UCSD-AML1 (cell line): ENCODE results near the gene CENPV.

Experiments
- DNase-seq: peaks from one replicate; lab custom pipeline; 2025; ENCODE audit not compliant: unreplicated experiment; lab: John Stamatoyannopoulos, UW

CENPV gene

GRCh38 chr17:16363749-16364536, 10.7 kb upstream of the CENPV start:
- peak; percentile 63 for DNase-seq

GRCh38 chr17:16361874-16362273, 8.6 kb upstream of the CENPV start:
- DNase-seq = no peak

GRCh38 chr17:16358394-16358793, 5.1 kb upstream of the CENPV start:
- no peak for DNase-seq

GRCh38 chr17:16354585-16354984, 1.3 kb upstream of the CENPV start:
- no peak for DNase-seq

GRCh38 chr17:16352667-16353316, 477 bp downstream of the CENPV start:
- peak; percentile 71 for DNase-seq

DNA sequence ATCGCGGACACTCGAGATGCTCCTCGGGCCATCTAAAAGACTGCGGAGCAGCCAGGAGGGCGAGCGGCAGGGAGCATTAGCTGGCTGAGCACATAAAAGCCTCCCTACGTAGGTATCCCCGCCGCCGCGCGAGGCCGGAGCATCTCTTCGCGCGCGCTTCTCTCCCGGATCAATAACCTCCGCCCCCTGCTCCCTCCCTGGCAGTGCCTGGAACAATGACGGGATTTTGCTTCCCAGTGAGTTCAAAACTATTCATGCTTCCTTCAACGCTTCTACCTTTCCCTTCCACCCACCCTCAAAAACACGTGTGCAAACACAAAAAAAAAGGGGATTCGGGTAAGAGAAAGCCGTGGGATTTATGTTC, 984 bp downstream of the CENPV start:
- DNase-seq = peak; percentile 24

DNA sequence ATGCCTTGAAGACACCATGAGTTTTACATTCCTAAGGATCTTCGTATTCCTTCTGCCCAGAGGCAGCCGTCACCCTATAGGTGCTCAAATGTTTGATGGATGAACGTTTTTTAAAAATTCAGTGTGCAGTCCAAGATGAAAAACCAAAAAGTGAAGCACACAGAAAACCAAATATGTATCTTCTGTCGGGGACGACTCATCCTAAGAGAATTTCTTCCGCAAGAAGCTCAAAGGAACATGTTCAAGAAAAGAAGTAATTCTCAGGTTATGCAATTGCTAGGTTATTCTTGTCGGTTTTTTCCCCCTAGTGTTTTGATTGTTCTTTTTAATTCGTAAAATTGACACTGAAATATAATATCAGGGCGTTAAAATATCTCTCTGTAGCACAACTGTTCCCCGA, 1.4 kb downstream of the CENPV start:
- DNase-seq = no peak

DNA sequence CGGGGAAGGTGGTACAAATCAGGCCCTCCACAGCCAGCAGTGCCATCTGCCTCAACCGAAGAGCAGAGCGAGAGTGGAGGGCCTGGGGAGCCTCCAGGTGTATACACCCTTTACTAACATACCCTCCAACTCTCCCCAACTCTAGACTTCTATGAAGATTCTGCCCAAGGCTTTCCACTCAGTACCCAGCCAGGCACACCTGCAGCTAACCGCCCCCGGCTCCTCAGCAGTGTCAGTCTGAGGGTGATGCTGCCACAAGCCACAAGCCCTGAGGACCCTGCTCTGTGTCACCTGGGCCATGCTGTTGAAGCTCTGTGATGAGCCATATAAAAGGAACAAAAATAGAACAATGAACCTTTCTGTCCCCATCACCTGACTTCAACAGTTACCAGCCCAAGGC, 3.8 kb downstream of the CENPV start:
- DNase-seq = no peak

DNA sequence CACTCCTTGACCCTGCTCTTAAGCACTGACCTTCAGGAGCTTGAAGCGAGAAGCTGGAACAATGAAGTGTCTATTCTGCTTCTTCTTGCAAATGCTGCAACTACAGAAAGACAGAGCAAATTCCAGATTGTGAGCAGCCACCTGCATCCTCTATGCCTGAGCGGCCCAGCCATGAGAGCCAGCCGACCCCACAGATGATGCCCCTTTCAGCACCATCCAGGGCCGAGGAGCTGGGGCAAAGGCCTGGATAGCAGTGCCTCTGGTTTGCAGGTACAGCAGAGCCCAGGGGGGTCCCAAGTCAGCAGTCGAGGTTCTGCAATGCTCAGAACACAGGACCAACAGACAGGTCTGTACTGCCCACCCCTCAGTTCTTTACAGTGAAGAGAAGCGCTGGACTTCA, 4.7 kb downstream of the CENPV start:
- no peak for DNase-seq

GRCh38 chr17:16346721-16347271, 6.5 kb downstream of the CENPV start:
- no peak for DNase-seq

- no peak for DNase-seq
These were observed 7.7 kb downstream of the CENPV start for GRCh38 chr17:16345565-16345964.

DNA sequence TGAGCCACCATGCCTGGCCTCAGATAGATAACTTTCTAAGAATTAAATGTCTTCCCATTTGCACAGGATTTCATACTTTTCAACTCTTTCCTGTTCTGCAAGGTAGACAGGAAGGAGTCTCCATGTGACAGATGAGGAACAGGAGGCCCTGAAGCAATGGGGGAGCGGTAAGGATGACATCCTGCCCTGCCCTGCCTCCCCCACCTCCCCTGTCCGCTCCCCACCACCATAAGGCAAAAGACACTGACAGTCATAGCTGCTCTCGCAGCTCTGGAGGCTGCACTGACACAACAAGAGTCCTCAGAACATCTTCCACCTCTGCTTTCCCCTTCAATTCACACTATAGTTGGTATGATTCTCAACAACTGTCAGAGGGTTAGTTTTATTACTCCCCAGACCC, 9.7 kb downstream of the CENPV start:
- no peak for DNase-seq

- no peak for DNase-seq
These were observed 10.3 kb downstream of the CENPV start for GRCh38 chr17:16342979-16343378.

- DNase-seq = no peak
These were observed 13.3 kb downstream of the CENPV start for GRCh38 chr17:16339959-16340358.

DNA sequence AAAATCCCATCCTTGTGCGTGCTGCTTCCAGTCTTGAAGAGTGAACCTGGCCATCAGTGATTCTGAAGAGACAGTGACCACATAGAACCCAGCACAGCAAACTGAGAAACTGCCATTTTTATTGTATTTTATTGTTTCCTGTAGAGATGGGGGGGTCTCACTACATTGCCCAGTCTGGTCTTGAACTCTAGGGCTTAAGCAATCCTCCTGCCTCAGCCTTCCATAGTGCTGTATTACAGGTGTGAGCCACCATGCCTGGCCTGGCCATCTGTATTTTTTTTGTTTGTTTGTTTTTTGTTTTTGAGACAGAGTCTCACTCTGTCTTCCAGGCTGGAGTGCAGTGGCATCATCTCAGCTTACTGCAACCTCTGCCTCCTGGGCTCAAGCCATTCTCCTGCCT, 13.9 kb downstream of the CENPV start:
- DNase-seq = no peak

DNA sequence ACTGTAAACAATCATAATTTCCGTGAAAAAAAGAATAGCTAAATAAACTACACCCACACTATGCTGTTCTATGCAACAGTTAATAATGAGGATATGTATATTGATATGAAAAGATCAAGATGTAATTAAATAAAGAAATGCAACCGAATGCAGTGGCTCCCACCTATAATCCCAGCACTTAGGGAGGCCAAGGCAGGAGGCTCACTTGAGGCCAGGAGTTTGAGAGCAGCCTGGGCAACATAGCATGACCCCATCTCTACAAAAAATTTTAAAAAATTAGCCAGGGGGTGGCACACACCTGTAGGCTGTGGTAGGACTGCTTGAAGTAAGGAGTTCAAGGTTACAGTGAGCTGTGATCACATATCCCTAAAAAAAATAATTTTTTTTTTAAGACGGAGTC, 14.9 kb downstream of the CENPV start:
- DNase-seq = no peak

GRCh38 chr17:16329519-16330271, 23.6 kb downstream of the CENPV start:
- DNase-seq = no peak

DNA sequence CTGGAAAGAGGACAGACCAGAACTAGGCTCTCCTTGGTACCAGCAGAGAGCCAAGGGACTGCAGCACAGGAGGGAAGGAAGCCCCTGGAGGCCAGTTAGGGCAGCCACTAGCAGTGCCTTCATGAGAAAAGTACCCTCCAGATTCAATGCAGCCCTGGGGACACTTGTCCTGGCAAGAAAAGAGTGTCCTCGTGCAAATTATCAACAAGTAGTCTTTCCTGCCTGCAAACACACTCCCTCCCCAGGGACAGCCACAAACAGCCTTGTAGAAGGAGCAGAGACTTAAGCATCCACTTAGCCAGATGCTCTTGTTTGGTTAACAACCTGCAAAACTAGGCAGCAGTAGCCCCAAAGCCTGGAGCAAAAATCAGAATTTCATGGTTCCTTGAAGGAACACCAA, 24.3 kb downstream of the CENPV start:
- DNase-seq = no peak

GRCh38 chr17:16327018-16327417, 26.3 kb downstream of the CENPV start:
- DNase-seq = no peak

DNA sequence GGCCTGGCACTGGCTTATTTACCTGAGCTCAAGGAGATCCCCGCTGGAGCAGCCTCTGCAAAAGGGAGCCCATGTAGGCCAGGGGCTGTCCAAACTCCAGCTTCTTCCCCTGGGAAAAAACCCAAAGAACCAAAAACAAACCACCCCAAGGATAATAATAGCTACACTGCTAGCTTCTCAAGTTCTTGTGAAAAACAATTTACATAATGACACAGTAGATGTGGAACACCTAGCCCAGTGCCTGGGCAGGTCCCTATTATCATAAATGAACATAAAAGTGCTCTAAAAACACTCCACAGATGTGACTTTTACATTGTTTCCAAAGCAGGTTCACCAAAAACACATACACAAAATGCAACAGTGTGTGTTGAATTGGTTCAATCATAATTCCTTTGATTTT, 27.3 kb downstream of the CENPV start:
- no peak for DNase-seq

DNA sequence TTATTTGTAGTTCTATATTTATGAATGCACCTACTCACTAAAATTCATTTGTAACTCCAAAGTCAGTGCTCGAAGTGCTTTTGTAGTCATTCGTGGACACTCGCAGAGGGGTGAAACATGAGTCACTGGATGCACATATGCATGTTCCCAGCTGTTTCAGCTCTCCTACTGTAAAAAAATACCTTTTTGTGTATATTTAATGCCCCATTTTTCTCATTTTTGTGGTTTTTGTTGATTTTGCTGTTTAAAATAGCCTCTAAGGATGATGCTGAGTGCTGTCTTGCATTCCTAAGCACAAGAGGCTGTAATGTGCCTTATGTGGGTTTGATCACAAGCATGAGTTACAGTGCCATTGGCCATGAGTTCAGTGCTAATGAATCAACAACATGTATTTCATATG, 30.6 kb downstream of the CENPV start:
- no peak for DNase-seq

- no peak for DNase-seq
These were observed 33.3 kb downstream of the CENPV start for GRCh38 chr17:16319969-16320368.
